Activated naive CD8-positive, alpha-beta T cell (primary cell): ENCODE results near the gene ZSWIM6.

Experiments
- H3K27ac Mint-ChIP-seq: one replicate; pipeline ENCODE4 v1.8.0; 2021; ENCODE audit warnings: mixed read lengths
- H3K27me3 Mint-ChIP-seq: one replicate; pipeline ENCODE4 v1.8.0; 2021; ENCODE audit warnings: mixed read lengths
- H3K36me3 Mint-ChIP-seq: one replicate; pipeline ENCODE4 v1.8.0; 2021; ENCODE audit warnings: mixed read lengths
- H3K4me1 Mint-ChIP-seq: one replicate; pipeline ENCODE4 v1.8.0; 2021; ENCODE audit warnings: low read depth, mixed read lengths
- H3K4me3 Mint-ChIP-seq: one replicate; pipeline ENCODE4 v1.8.0; 2021; ENCODE audit warnings: mild to moderate bottlenecking, mixed read lengths
- H3K9me3 Mint-ChIP-seq: one replicate; pipeline ENCODE4 v1.8.0; 2021; ENCODE audit warnings: low read depth, mixed read lengths

Gene ZSWIM6

GRCh38 chr5:61331407-61332357 lies at the start of gene ZSWIM6:
Gene ZSWIM6 (plus strand): TSS chr5:61332258. CDS start chr5:61332273, 15 bp downstream.
- Mint-ChIP-seq H3K36me3 (peaks cover 2% of the 10 kb centered on the region), H3K27ac (peak within 1 kb of the TSS; percentile 92), H3K4me1 (peaks cover 46% of the 10 kb centered on the region), H3K27me3 (peaks cover 7% of the 10 kb centered on the region), H3K4me3 (peak within 1 kb of the TSS; percentile 91), H3K9me3 (no peaks in the 10 kb centered on the region)

DNA sequence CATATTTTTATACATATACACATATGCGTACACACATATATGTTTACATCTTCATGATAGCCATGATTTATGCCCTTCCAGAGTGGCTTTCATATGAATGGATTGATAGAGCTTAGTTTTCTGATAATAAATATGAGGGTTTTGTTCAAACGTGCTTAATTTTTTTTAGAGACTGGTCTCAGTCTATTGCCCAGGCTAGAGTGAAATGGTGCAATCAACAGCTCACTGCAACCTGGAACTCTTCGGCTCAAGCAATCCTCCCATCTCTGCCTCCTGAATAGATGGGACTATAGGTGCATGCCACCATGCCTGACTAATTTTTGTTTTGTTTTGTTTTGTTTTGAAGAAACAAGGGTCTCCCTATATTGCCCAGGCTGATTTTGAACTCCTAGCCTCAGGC lies 48.6 kb upstream of the ZSWIM6 start:
- H3K9me3 Mint-ChIP-seq, result no peaks in the 10 kb centered on the region
- peaks cover 18% of the 10 kb centered on the region for H3K4me1 Mint-ChIP-seq
- H3K27me3 Mint-ChIP-seq, result no peaks in the 10 kb centered on the region
- H3K4me3 Mint-ChIP-seq, result no peak overlapping the region
- H3K27ac Mint-ChIP-seq, result no peak overlapping the region
- H3K36me3 Mint-ChIP-seq, result no peaks in the 10 kb centered on the region

DNA sequence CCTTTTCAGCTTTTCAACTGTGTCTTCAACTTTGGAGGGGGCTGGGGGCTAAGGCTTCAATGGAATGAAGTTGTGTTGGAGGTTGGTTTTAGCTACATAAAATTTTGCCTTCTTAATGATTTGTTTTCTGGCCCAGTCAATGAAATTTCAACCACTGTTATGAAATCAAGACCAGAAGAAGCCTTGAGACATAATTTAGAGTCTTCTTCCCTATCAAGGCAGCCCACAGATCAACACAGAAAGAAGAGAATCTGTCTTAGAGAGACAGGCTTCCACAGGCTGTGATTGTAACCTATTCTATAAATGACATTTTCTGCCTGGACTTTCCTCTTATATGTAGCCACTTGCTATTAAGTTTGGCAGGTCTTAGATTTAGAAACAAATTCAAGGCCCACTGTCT lies 46.5 kb upstream of the ZSWIM6 start:
- Mint-ChIP-seq H3K4me1 (peaks cover 8% of the 10 kb centered on the region), H3K9me3 (no peaks in the 10 kb centered on the region), H3K4me3 (no peak overlapping the region), H3K27ac (no peak overlapping the region), H3K27me3 (no peaks in the 10 kb centered on the region), H3K36me3 (no peaks in the 10 kb centered on the region)

GRCh38 chr5:61286446-61287132 lies 45.5 kb upstream of the ZSWIM6 start:
- H3K9me3 Mint-ChIP-seq, result no peaks in the 10 kb centered on the region
- H3K4me3 Mint-ChIP-seq, result no peak overlapping the region
- H3K27ac Mint-ChIP-seq, result no peak overlapping the region
- no peaks in the 10 kb centered on the region for H3K27me3 Mint-ChIP-seq
- H3K4me1 Mint-ChIP-seq, result no peaks in the 10 kb centered on the region
- no peaks in the 10 kb centered on the region for H3K36me3 Mint-ChIP-seq

GRCh38 chr5:61287474-61287873 lies 44.6 kb upstream of the ZSWIM6 start:
- H3K27me3 Mint-ChIP-seq, result no peaks in the 10 kb centered on the region
- no peaks in the 10 kb centered on the region for H3K36me3 Mint-ChIP-seq
- H3K9me3 Mint-ChIP-seq, result no peaks in the 10 kb centered on the region
- no peak overlapping the region for H3K4me3 Mint-ChIP-seq
- H3K27ac Mint-ChIP-seq, result no peak overlapping the region
- no peaks in the 10 kb centered on the region for H3K4me1 Mint-ChIP-seq

DNA sequence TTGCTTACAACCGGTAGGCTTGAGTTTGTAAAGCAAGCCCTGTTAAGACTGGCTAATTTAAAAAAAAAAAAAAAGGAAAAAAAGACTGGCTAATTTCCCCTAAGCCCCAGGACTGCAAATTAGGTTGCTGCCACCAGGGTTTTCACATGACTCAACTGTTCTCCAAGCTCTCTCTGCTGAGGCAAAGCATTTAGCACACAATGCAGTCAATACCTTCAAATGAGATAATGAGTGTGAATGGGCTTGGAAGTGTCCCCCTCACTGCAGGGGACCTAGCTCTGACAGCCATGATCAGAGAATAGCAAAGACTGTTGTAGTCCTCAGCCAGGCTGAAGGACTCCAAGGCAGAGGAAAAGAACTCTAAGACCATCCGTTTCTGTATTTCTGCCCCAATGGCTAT lies 42.8 kb upstream of the ZSWIM6 start:
- H3K36me3 Mint-ChIP-seq, result no peaks in the 10 kb centered on the region
- no peaks in the 10 kb centered on the region for H3K9me3 Mint-ChIP-seq
- H3K4me3 Mint-ChIP-seq, result no peak overlapping the region

GRCh38 chr5:61289669-61290306 lies 42.3 kb upstream of the ZSWIM6 start:
- H3K27ac Mint-ChIP-seq, result no peak overlapping the region
- no peak overlapping the region for H3K4me3 Mint-ChIP-seq
- no peaks in the 10 kb centered on the region for H3K9me3 Mint-ChIP-seq
- no peaks in the 10 kb centered on the region for H3K36me3 Mint-ChIP-seq
- H3K4me1 Mint-ChIP-seq, result no peaks in the 10 kb centered on the region
- H3K27me3 Mint-ChIP-seq, result no peaks in the 10 kb centered on the region

More for the DNA sequence above, 42.8 kb upstream of the ZSWIM6 start:
- Mint-ChIP-seq H3K4me1 (no peaks in the 10 kb centered on the region), H3K27ac (no peak overlapping the region), H3K27me3 (no peaks in the 10 kb centered on the region)

DNA sequence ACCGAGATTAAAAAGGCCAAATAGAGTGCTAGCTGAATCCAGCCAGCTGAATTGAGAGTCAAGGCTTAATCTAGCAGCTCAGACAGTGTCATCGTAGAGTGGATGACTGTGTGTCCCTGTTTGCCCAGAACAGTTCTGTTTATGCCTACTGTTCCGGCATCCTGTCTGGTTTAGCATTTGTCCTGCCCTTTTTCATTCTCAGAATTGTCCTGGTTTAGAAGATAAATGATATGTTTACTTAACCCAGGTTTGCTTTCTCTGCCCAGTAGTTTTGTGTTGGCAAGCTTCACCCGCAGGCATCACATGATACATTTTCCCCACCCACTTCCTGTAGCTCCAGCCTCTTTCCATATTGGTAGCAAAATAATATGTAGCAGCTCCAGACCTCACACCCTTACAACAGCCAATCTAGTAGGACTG lies 41.3 kb upstream of the ZSWIM6 start:
- H3K36me3 Mint-ChIP-seq, result no peaks in the 10 kb centered on the region
- no peak overlapping the region for H3K4me3 Mint-ChIP-seq
- H3K27me3 Mint-ChIP-seq, result no peaks in the 10 kb centered on the region
- no peaks in the 10 kb centered on the region for H3K9me3 Mint-ChIP-seq
- no peak overlapping the region for H3K27ac Mint-ChIP-seq
- H3K4me1 Mint-ChIP-seq, result no peaks in the 10 kb centered on the region

- Mint-ChIP-seq H3K4me1 (no peaks in the 10 kb centered on the region), H3K4me3 (no peak overlapping the region), H3K36me3 (no peaks in the 10 kb centered on the region), H3K9me3 (no peaks in the 10 kb centered on the region), H3K27ac (no peak overlapping the region), H3K27me3 (no peaks in the 10 kb centered on the region)
Measured at GRCh38 chr5:61292062-61292657, 39.9 kb upstream of the ZSWIM6 start.

DNA sequence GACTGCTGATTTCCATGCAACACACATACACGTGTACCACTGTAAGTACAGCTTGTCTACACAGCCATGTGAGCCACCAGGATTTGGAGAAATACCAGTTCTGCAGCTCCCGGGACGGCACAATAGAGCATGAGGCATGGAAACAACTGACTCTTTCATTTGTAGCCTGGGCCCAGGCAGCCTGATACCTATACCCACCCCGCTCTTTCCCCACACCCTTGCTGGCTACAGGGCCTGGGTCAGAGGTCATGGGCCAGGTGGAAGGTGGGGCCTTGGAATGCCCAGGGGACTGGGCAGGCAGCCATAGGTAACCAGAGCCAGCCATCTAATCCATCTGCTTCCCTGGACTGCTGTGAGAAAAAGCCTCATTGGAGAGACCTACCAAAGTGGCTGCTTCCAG lies 39.0 kb upstream of the ZSWIM6 start:
- Mint-ChIP-seq H3K36me3 (no peaks in the 10 kb centered on the region), H3K4me1 (no peaks in the 10 kb centered on the region), H3K27ac (no peak overlapping the region), H3K4me3 (no peak overlapping the region), H3K9me3 (no peaks in the 10 kb centered on the region), H3K27me3 (no peaks in the 10 kb centered on the region)

DNA sequence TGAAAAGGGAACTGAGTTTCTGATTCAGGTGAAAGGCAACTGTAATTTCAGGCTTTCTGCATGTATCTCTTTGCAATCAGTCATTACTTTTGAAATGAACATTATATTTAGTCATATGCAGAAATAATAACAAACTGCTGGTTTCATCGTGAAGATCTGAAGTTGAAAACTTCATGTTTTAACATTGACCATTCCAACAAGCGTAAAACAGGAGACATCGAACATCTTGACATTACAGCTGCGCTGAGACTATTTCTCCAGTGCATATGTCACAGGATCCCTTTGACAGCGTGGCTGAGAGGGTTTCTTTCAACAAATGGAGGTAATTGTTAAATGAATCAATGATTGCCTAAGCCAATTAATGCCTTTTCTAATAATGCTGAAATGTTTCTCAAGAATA lies 38.2 kb upstream of the ZSWIM6 start:
- H3K4me3 Mint-ChIP-seq, result no peak overlapping the region
- H3K36me3 Mint-ChIP-seq, result no peaks in the 10 kb centered on the region
- no peaks in the 10 kb centered on the region for H3K4me1 Mint-ChIP-seq
- H3K27ac Mint-ChIP-seq, result no peak overlapping the region
- no peaks in the 10 kb centered on the region for H3K27me3 Mint-ChIP-seq
- no peaks in the 10 kb centered on the region for H3K9me3 Mint-ChIP-seq

DNA sequence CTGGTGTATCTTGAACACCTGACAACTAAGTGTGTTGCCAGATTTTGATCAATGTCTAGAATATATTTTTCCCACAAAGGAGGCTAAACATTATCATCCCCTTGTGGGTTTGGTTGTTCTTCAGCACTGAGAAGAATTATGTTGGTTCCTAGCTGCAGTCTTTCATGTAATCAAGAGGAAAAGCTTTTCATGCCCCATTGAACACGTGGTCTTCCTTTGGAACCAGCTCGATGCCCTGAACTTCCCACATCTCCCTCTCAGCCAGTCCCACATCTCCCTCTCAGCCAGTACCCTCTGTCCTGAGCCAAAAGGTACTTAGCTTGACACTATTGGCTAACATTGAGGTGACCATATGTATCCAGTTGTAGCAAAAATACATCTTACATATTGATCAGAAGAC lies 36.7 kb upstream of the ZSWIM6 start:
- no peaks in the 10 kb centered on the region for H3K27me3 Mint-ChIP-seq
- no peak overlapping the region for H3K4me3 Mint-ChIP-seq
- no peaks in the 10 kb centered on the region for H3K9me3 Mint-ChIP-seq
- no peaks in the 10 kb centered on the region for H3K4me1 Mint-ChIP-seq
- no peaks in the 10 kb centered on the region for H3K36me3 Mint-ChIP-seq
- H3K27ac Mint-ChIP-seq, result no peak overlapping the region

- Mint-ChIP-seq H3K27me3 (no peaks in the 10 kb centered on the region), H3K4me3 (no peak overlapping the region), H3K36me3 (no peaks in the 10 kb centered on the region), H3K27ac (no peak overlapping the region), H3K4me1 (peaks cover 2% of the 10 kb centered on the region), H3K9me3 (no peaks in the 10 kb centered on the region)
Measured at GRCh38 chr5:61298066-61298465, 34.0 kb upstream of the ZSWIM6 start.

DNA sequence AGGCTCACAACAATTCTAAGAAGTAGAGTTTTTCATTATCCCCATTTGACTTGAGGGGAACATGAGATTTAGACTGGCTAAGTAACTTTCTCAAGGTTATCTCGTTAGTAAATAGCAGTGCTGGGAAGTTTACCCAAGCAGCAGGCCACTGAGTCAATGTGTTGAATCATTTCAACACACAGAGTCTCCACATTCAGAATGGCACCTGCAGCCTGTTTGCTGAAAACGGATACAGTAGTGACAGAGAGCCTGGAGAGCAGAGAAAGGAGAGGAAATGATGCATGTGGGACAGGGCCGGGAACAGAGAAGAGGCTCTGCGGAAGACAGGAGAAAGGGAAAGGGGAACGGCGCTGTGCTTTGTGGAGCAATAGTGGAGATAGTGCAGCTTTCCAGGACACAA lies 33.5 kb upstream of the ZSWIM6 start:
- Mint-ChIP-seq H3K9me3 (no peaks in the 10 kb centered on the region), H3K27me3 (no peaks in the 10 kb centered on the region), H3K36me3 (no peaks in the 10 kb centered on the region), H3K27ac (no peak overlapping the region), H3K4me1 (peaks cover 3% of the 10 kb centered on the region), H3K4me3 (no peak overlapping the region)

DNA sequence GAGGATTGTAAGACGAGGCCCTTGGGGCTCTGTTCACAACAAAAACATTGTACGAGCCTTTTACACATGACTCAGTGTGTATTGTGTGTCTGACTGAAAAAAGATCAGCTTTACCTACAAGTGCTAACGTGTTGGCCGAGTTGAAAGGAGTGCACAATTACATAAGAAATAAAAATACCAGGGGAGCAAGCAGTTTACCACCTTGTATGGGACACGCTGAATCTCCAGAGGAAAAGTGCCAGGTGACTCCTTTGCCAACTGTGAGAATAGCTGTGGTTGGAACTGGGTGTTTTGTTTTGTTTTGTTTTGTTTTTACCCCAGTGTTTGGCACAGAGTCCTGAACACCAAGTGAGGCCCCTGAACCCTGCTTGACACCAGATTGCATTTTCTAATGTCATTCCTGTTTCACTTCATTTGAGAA lies 32.8 kb upstream of the ZSWIM6 start:
- H3K4me3 Mint-ChIP-seq, result no peak overlapping the region
- H3K27ac Mint-ChIP-seq, result no peak overlapping the region
- no peaks in the 10 kb centered on the region for H3K36me3 Mint-ChIP-seq
- H3K9me3 Mint-ChIP-seq, result no peaks in the 10 kb centered on the region
- no peaks in the 10 kb centered on the region for H3K27me3 Mint-ChIP-seq
- peaks cover 3% of the 10 kb centered on the region for H3K4me1 Mint-ChIP-seq
